Activated CD8-positive, alpha-beta memory T cell treated with anti-CD3 and anti-CD28 coated beads for 4 hours (primary cell): ENCODE data around the gene SDSL.

Experiments used
- DNase-seq, 2 donors: peaks; one replicate each; pipeline ENCODE4 v3.0.0-alpha.2; 2020; ENCODE audit warnings: low read depth in 2 of 2

SDSL gene

GRCh38 chr12:113422030-113422885 lies at the start of gene SDSL:
SDSL (plus strand) TSS chr12:113422380; CDS start chr12:113427983, 5,603 bp downstream.
- no peak for DNase-seq

GRCh38 chr12:113373440-113373839 lies 48.7 kb upstream of the SDSL start:
- DNase-seq: no peak

- DNase-seq: no peak
Observed at GRCh38 chr12:113373969-113374368, 48.2 kb upstream of the SDSL start.

- no peak for DNase-seq
Observed at GRCh38 chr12:113374823-113375428, 47.3 kb upstream of the SDSL start.

GRCh38 chr12:113378291-113378690 lies 43.9 kb upstream of the SDSL start:
- DNase-seq: no peak

GRCh38 chr12:113381220-113381619 lies 41.0 kb upstream of the SDSL start:
- DNase-seq: no peak

- DNase-seq: no peak
Observed at GRCh38 chr12:113382206-113382605, 40.0 kb upstream of the SDSL start.

- no peak for DNase-seq
Observed at GRCh38 chr12:113384778-113385177, 37.4 kb upstream of the SDSL start.

GRCh38 chr12:113385282-113385882 lies 36.8 kb upstream of the SDSL start:
- no peak for DNase-seq

- no peak for DNase-seq
Observed at GRCh38 chr12:113386866-113387566, 35.2 kb upstream of the SDSL start.

GRCh38 chr12:113387631-113388030 lies 34.5 kb upstream of the SDSL start:
- DNase-seq: no peak

GRCh38 chr12:113388351-113388750 lies 33.8 kb upstream of the SDSL start:
- DNase-seq: no peak

- DNase-seq: no peak
Observed at GRCh38 chr12:113390064-113391043, 31.8 kb upstream of the SDSL start.

GRCh38 chr12:113391145-113391544 lies 31.0 kb upstream of the SDSL start:
- DNase-seq: no peak

GRCh38 chr12:113391650-113392337 lies 30.4 kb upstream of the SDSL start:
- DNase-seq: no peak

- DNase-seq: no peak
Observed at GRCh38 chr12:113392520-113392919, 29.7 kb upstream of the SDSL start.

GRCh38 chr12:113392988-113393579 lies 29.1 kb upstream of the SDSL start:
- no peak for DNase-seq

- DNase-seq: no peak
Observed at GRCh38 chr12:113393749-113394148, 28.4 kb upstream of the SDSL start.

- no peak for DNase-seq
Observed at GRCh38 chr12:113395119-113395518, 27.1 kb upstream of the SDSL start.

- DNase-seq: no peak
Observed at GRCh38 chr12:113396200-113396599, 26.0 kb upstream of the SDSL start.
